DND-41 (cell line): Measurements from ENCODE around the gene PHC2.

Experiments used
- ATAC-seq: fragments of 200-7000 bp; cut with Tn5 transposase; 3 replicates; pipeline ENCODE4 v1.9.1; 2021; ENCODE audit warnings: low read depth; ENCODE audit not compliant: insufficient read depth
- DNase-seq: peaks from one replicate; pipeline ENCODE4 v3.0.0-alpha.2; 2020
- H2AFZ ChIP-seq: 2 replicates; pipeline ENCODE4 v1.6.0; 2012; ENCODE audit warnings: low read depth, low read length
- H3K27ac ChIP-seq: 2 replicates; pipeline ENCODE4 v1.5.1; 2012; ENCODE audit warnings: low read length, inconsistent platforms
- H3K27me3 ChIP-seq: fragments of 200-600 bp; sonication (generic); 2 replicates; pipeline ENCODE4 v1.6.0; 2012; ENCODE audit warnings: low read length, mild to moderate bottlenecking, inconsistent platforms; ENCODE audit not compliant: insufficient read depth, poor library complexity
- H3K36me3 ChIP-seq: 2 replicates; pipeline ENCODE4 v1.5.1; 2012; ENCODE audit warnings: low read length, inconsistent platforms; ENCODE audit not compliant: insufficient read depth
- H3K4me1 ChIP-seq: 2 replicates; pipeline ENCODE4 v1.5.1; 2012; ENCODE audit warnings: mild to moderate bottlenecking, low read length; ENCODE audit not compliant: insufficient read depth
- H3K4me2 ChIP-seq: 2 replicates; pipeline ENCODE4 v1.6.0; 2012; ENCODE audit warnings: mild to moderate bottlenecking, moderate library complexity, low read length, inconsistent platforms; ENCODE audit not compliant: insufficient read depth
- H3K4me3 ChIP-seq, 2 experiments: fragments of 200-600 bp in 1 of 2; shearing (Covaris generic) in 1 of 2; 2 replicates each; pipeline ENCODE4 v1.5.1; 2012 to 2016; ENCODE audit warnings: inconsistent platforms in 2 of 2, low read length in 2 of 2, mild to moderate bottlenecking in 2 of 2, low read depth in 1 of 2, moderate library complexity in 1 of 2
- H3K79me2 ChIP-seq: 2 replicates; pipeline ENCODE4 v1.6.0; 2012; ENCODE audit warnings: low read length, inconsistent platforms; ENCODE audit not compliant: insufficient read depth
- H3K9ac ChIP-seq: 2 replicates; pipeline ENCODE4 v1.6.0; 2012; ENCODE audit warnings: low read depth, mild to moderate bottlenecking, inconsistent platforms, low read length, moderate library complexity
- H3K9me3 ChIP-seq: 2 replicates; pipeline ENCODE4 v1.5.1; 2012; ENCODE audit warnings: low read length, moderate library complexity, mild to moderate bottlenecking, inconsistent platforms; ENCODE audit not compliant: insufficient read depth, severe bottlenecking
- H4K20me1 ChIP-seq: 2 replicates; pipeline ENCODE4 v1.6.0; 2012; ENCODE audit warnings: low read length; ENCODE audit not compliant: insufficient read depth
- CTCF ChIP-seq: IDR thresholded peaks from 2 replicates; pipeline ENCODE4 v1.5.1; 2012; ENCODE audit warnings: borderline replicate concordance, low read length, moderate library complexity, mild to moderate bottlenecking; ENCODE audit not compliant: poor library complexity, severe bottlenecking; ENCODE audit errors: extremely low read depth
- EZH2 ChIP-seq: IDR thresholded peaks from 3 replicates; pipeline ENCODE4 v1.6.1; 2012; ENCODE audit warnings: borderline replicate concordance, low read depth, mild to moderate bottlenecking, moderate library complexity, low read length, inconsistent platforms; ENCODE audit not compliant: severe bottlenecking

PHC2 gene

GRCh38 chr1:33466159-33466558 is 35.3 kb upstream of the PHC2 start:
- peaks cover 7% of the 10 kb centered on the region for H3K27me3 ChIP-seq
- no peak overlapping the region for H3K4me3 ChIP-seq
- no peak overlapping the region for H3K4me2 ChIP-seq
- H2AFZ ChIP-seq = no peak overlapping the region
- no peak overlapping the region for H3K9ac ChIP-seq
- DNase-seq (no peak), ATAC-seq (no peak)
- no peaks in the 10 kb centered on the region for H3K36me3 ChIP-seq
- TF ChIP-seq CTCF (no peak), EZH2 (no peak)
- no peaks in the 10 kb centered on the region for H4K20me1 ChIP-seq
- peaks cover 10% of the 10 kb centered on the region; the same call in 1 of the 2 replicates for H3K4me1 ChIP-seq
- H3K9me3 ChIP-seq = no peaks in the 10 kb centered on the region
- no peak overlapping the region for H3K27ac ChIP-seq
- no peaks in the 10 kb centered on the region for H3K79me2 ChIP-seq

- H2AFZ ChIP-seq = no peak overlapping the region
- no peaks in the 10 kb centered on the region for H3K79me2 ChIP-seq
- H4K20me1 ChIP-seq = no peaks in the 10 kb centered on the region
- ATAC-seq (no peak), DNase-seq (no peak)
- H3K27me3 ChIP-seq = peaks cover 12% of the 10 kb centered on the region
- no peak overlapping the region for H3K4me3 ChIP-seq
- H3K4me1 ChIP-seq = peaks cover 9% of the 10 kb centered on the region; the same call in 1 of the 2 replicates
- no peaks in the 10 kb centered on the region for H3K36me3 ChIP-seq
- no peak overlapping the region for H3K27ac ChIP-seq
- H3K4me2 ChIP-seq = no peak overlapping the region
- TF ChIP-seq EZH2 (no peak), CTCF (no peak)
- H3K9ac ChIP-seq = no peak overlapping the region
- H3K9me3 ChIP-seq = no peaks in the 10 kb centered on the region
Observed at GRCh38 chr1:33465316-33465715, 34.4 kb upstream of the PHC2 start.

- Histone ChIP-seq H3K79me2 (no peaks in the 10 kb centered on the region), H3K27ac (no peak overlapping the region), H2AFZ (no peak overlapping the region), H3K4me2 (no peak overlapping the region), H3K4me3 (no peak overlapping the region), H3K9me3 (no peaks in the 10 kb centered on the region), H4K20me1 (no peaks in the 10 kb centered on the region), H3K36me3 (no peaks in the 10 kb centered on the region), H3K27me3 (peaks cover 13% of the 10 kb centered on the region), H3K4me1 (peaks cover 2% of the 10 kb centered on the region; the same call in 1 of the 2 replicates), H3K9ac (no peak overlapping the region)
- ATAC-seq (no peak), DNase-seq (no peak)
- TF ChIP-seq EZH2 (no peak), CTCF (no peak)
Observed at GRCh38 chr1:33464552-33464951, 33.7 kb upstream of the PHC2 start.

GRCh38 chr1:33462405-33463164 is 31.7 kb upstream of the PHC2 start:
- no peaks in the 10 kb centered on the region for H3K9me3 ChIP-seq
- TF ChIP-seq EZH2 (no peak), CTCF (no peak)
- no peaks in the 10 kb centered on the region for H3K4me1 ChIP-seq
- H2AFZ ChIP-seq = no peak overlapping the region
- no peak overlapping the region for H3K4me2 ChIP-seq
- DNase-seq = no peak
- no peak for ATAC-seq
- no peaks in the 10 kb centered on the region for H3K36me3 ChIP-seq
- H3K79me2 ChIP-seq = no peaks in the 10 kb centered on the region
- H4K20me1 ChIP-seq = no peaks in the 10 kb centered on the region
- no peak overlapping the region for H3K27ac ChIP-seq
- H3K4me3 ChIP-seq = no peak overlapping the region
- no peak overlapping the region for H3K9ac ChIP-seq
- H3K27me3 ChIP-seq = peaks cover 13% of the 10 kb centered on the region
